GM23338 (cell line): ENCODE results near the gene UFD1. TPM values are rescaled to one million over a fixed set of nuclear protein-coding genes. Genes with fewer than 3 reads are reported as not detected.

Experiments used
- ATAC-seq: fragments of 200-7000 bp; cut with Tn5 transposase; 3 replicates; pipeline ENCODE4 v1.9.1; 2020
- DNase-seq: peaks from one replicate; pipeline ENCODE4 v3.0.0-alpha.2; 2015; ENCODE audit warnings: low spot score
- H2AFZ ChIP-seq: fragments of 200-600 bp; sonication (generic); 2 replicates; pipeline ENCODE4 v1.8.0; 2016; ENCODE audit warnings: antibody characterized with exemption, mild to moderate bottlenecking, moderate library complexity
- H3F3A ChIP-seq: fragments of 200-600 bp; sonication (generic); replicated peaks from 2 replicates; pipeline ENCODE4 v1.8.0; 2017; ENCODE audit warnings: antibody characterized with exemption, mixed run types, low read depth
- H3K27ac ChIP-seq: fragments of 200-600 bp; sonication (generic); 2 replicates; pipeline ENCODE4 v1.6.1; 2016; ENCODE audit warnings: low read depth
- H3K27me3 ChIP-seq: fragments of 200-600 bp; sonication (generic); 2 replicates; pipeline ENCODE4 v1.8.0; 2016; ENCODE audit warnings: mild to moderate bottlenecking, mixed run types, moderate library complexity; ENCODE audit not compliant: insufficient read depth
- H3K36me3 ChIP-seq: fragments of 200-600 bp; sonication (generic); 2 replicates; pipeline ENCODE4 v1.8.0; 2016; ENCODE audit warnings: mild to moderate bottlenecking; ENCODE audit not compliant: insufficient read depth
- H3K4me1 ChIP-seq: fragments of 200-600 bp; sonication (generic); 2 replicates; pipeline ENCODE4 v1.8.0; 2016; ENCODE audit warnings: mild to moderate bottlenecking, moderate library complexity; ENCODE audit not compliant: insufficient read depth
- H3K4me2 ChIP-seq: fragments of 200-600 bp; sonication (generic); 2 replicates; pipeline ENCODE4 v1.7.1; 2017; ENCODE audit warnings: mixed run types
- H3K4me3 ChIP-seq: fragments of 200-600 bp; sonication (generic); 2 replicates; pipeline ENCODE4 v1.6.1; 2016; ENCODE audit warnings: mixed run types
- H3K79me2 ChIP-seq: fragments of 200-600 bp; sonication (generic); replicated peaks from 2 replicates; pipeline ENCODE4 v1.8.0; 2017; ENCODE audit warnings: mild to moderate bottlenecking; ENCODE audit not compliant: insufficient read depth
- H3K9me2 ChIP-seq: fragments of 200-600 bp; sonication (generic); 2 replicates; pipeline ENCODE4 v1.8.0; 2017; ENCODE audit not compliant: insufficient read depth
- H4K20me1 ChIP-seq: fragments of 200-600 bp; sonication (generic); replicated peaks from 2 replicates; pipeline ENCODE4 v1.8.0; 2017; ENCODE audit warnings: mild to moderate bottlenecking; ENCODE audit not compliant: insufficient read depth
- H3K27ac Mint-ChIP-seq: 2 replicates; pipeline ENCODE4 v1.8.0; 2020; ENCODE audit warnings: inconsistent platforms, mild to moderate bottlenecking, moderate library complexity, mixed read lengths
- H3K27me3 Mint-ChIP-seq: 3 replicates; pipeline ENCODE4 v1.8.0; 2022; ENCODE audit warnings: low read depth, mild to moderate bottlenecking, moderate library complexity, mixed read lengths, inconsistent platforms; ENCODE audit not compliant: insufficient read depth, poor library complexity
- H3K36me3 Mint-ChIP-seq: 3 replicates; pipeline ENCODE4 v1.8.0; 2021; ENCODE audit warnings: low read depth, mild to moderate bottlenecking, inconsistent platforms, moderate library complexity, mixed read lengths
- H3K4me1 Mint-ChIP-seq: 3 replicates; pipeline ENCODE4 v1.8.0; 2020; ENCODE audit warnings: mild to moderate bottlenecking, inconsistent platforms, mixed read lengths
- H3K4me3 Mint-ChIP-seq: 3 replicates; pipeline ENCODE4 v1.8.0; 2021; ENCODE audit warnings: moderate library complexity, mild to moderate bottlenecking, inconsistent platforms, mixed read lengths
- H3K9me3 Mint-ChIP-seq: 3 replicates; pipeline ENCODE4 v1.8.0; 2020; ENCODE audit warnings: moderate library complexity, mild to moderate bottlenecking, inconsistent platforms, mixed read lengths
- CREB1 ChIP-seq: fragments of 250-450 bp; sonication (Bioruptor Pico); IDR thresholded peaks from 2 replicates; pipeline ENCODE4 v1.5.0; 2020; ENCODE audit warnings: low read depth, mild to moderate bottlenecking, moderate library complexity
- EZH2 ChIP-seq: fragments of 200-600 bp; sonication (generic); IDR thresholded peaks from one replicate; pipeline ENCODE4 v1.8.0; 2017; ENCODE audit warnings: antibody characterized with exemption, mild to moderate bottlenecking, low read depth; ENCODE audit not compliant: unreplicated experiment
- EZH2phosphoT487 ChIP-seq: fragments of 200-600 bp; sonication (generic); IDR thresholded peaks from one replicate; pipeline ENCODE4 v1.8.1; 2018; ENCODE audit warnings: antibody characterized with exemption; ENCODE audit not compliant: unreplicated experiment
- JUNB ChIP-seq: IDR thresholded peaks from one replicate; pipeline ENCODE4 v1.6.1; 2016; ENCODE audit warnings: antibody characterized with exemption; ENCODE audit not compliant: unreplicated experiment
- NANOG ChIP-seq: IDR thresholded peaks from 2 replicates; pipeline ENCODE4 v1.6.1; 2016; ENCODE audit warnings: antibody characterized with exemption, borderline replicate concordance
- POLR2AphosphoS5 ChIP-seq: IDR thresholded peaks from 2 replicates; pipeline ENCODE4 v1.6.1; 2016; ENCODE audit warnings: antibody characterized with exemption, low read depth
- STAT1 ChIP-seq: IDR thresholded peaks from one replicate; pipeline ENCODE4 v1.6.1; 2016; ENCODE audit warnings: antibody characterized with exemption; ENCODE audit not compliant: unreplicated experiment
- ZNF114 ChIP-seq: fragments of 250-450 bp; sonication (Bioruptor Pico); IDR thresholded peaks from 2 replicates; pipeline ENCODE4 v1.5.0; 2020; ENCODE audit warnings: mild to moderate bottlenecking, moderate library complexity
- ZNF331 ChIP-seq: fragments of 250-450 bp; sonication (Bioruptor Pico); IDR thresholded peaks from 2 replicates; pipeline ENCODE4 v1.5.0; 2020; ENCODE audit warnings: low read depth, mild to moderate bottlenecking, moderate library complexity
- polyA plus RNA-seq: library from polyadenylated mRNA; unstranded; fragments of >200 nt; fragmentation: Nextera tagmentation; extraction: Ambion mirVana; gene quantifications from 2 replicates; pipeline ENCODE4 v1.2.1, GENCODE V29; 2016
- total RNA-seq: library from RNA; depleted of rRNA; stranded (reverse); fragments of >200 nt; shearing (Covaris generic); gene quantifications from 2 replicates; pipeline ENCODE4 v1.2.3, GENCODE V29; 2014
- TF ChIP-seq, protein P1 (sequence below): fragments of 250-450 bp; sonication (Bioruptor Pico); IDR thresholded peaks from 2 replicates; pipeline ENCODE4 v1.5.0; 2020; ENCODE audit warnings: mild to moderate bottlenecking, moderate library complexity
- TF ChIP-seq, protein P2 (sequence below): IDR thresholded peaks from one replicate; pipeline ENCODE4 v1.6.1; 2018; ENCODE audit warnings: antibody characterized with exemption; ENCODE audit not compliant: unreplicated experiment
- TF ChIP-seq, protein P3 (sequence below): IDR thresholded peaks from 2 replicates; pipeline ENCODE4 v1.6.1; 2016; ENCODE audit warnings: antibody characterized with exemption
- TF ChIP-seq, protein P4 (sequence below), 2 experiments: fragments of 200-600 bp in 1 of 2; sonication (generic) in 1 of 2; conservative IDR thresholded peaks; 2 replicates each; pipeline versions ENCODE4 v1.5.1 to v1.6.1; 2016 to 2017; ENCODE audit warnings: antibody characterized with exemption in 2 of 2, low read depth in 2 of 2, mild to moderate bottlenecking in 2 of 2, moderate library complexity in 1 of 2

The UFD1 gene
- total and polyA plus RNA-seq, 2 experiments from 2014 or later: 53.5 to 93.8 TPM

DNA sequence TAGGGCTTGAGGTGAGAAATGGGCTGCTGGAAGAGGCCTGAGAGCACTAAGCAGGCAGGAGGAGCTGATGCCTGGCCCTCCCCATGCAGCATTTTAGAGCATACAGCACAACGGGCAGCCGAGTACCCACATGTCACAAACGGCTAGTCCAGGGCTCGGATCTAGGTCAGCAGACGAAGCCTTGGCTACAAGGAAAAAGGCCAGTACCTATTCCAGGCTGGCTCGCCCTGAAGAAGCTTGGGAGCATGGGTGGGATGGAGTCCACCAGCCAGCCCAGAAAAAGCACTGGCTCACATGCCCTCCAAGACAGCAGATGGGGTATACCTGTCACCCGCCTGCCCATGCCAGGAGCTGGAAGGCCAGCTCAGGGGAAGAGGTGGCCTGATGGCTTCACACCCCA is 9.6 kb downstream of the UFD1 start:
- no peaks in the 10 kb centered on the region for H3K4me1 ChIP-seq
- Mint-ChIP-seq H3K27ac (no peak overlapping the region), H3K4me1 (no peaks in the 10 kb centered on the region), H3K4me3 (no peak overlapping the region), H3K27me3 (no peaks in the 10 kb centered on the region), H3K9me3 (no peaks in the 10 kb centered on the region), H3K36me3 (peaks cover 86% of the 10 kb centered on the region)
- no peaks in the 10 kb centered on the region for H3K27me3 ChIP-seq
- no peaks in the 10 kb centered on the region for H3K9me2 ChIP-seq
- H3K4me2 ChIP-seq: no peak overlapping the region
- DNase-seq (no peak), ATAC-seq (no peak)
- H3K4me3 ChIP-seq: no peak overlapping the region
- peaks cover 39% of the 10 kb centered on the region for H3K36me3 ChIP-seq
- no peak overlapping the region for H2AFZ ChIP-seq
- no peaks in the 10 kb centered on the region for H3F3A ChIP-seq
- peaks cover 13% of the 10 kb centered on the region for H3K79me2 ChIP-seq
- no peak for TF ChIP-seq ZNF331 (CRISPR knock-in tag)
- TF ChIP-seq JUNB: no peak
- TF ChIP-seq, protein P1, sequence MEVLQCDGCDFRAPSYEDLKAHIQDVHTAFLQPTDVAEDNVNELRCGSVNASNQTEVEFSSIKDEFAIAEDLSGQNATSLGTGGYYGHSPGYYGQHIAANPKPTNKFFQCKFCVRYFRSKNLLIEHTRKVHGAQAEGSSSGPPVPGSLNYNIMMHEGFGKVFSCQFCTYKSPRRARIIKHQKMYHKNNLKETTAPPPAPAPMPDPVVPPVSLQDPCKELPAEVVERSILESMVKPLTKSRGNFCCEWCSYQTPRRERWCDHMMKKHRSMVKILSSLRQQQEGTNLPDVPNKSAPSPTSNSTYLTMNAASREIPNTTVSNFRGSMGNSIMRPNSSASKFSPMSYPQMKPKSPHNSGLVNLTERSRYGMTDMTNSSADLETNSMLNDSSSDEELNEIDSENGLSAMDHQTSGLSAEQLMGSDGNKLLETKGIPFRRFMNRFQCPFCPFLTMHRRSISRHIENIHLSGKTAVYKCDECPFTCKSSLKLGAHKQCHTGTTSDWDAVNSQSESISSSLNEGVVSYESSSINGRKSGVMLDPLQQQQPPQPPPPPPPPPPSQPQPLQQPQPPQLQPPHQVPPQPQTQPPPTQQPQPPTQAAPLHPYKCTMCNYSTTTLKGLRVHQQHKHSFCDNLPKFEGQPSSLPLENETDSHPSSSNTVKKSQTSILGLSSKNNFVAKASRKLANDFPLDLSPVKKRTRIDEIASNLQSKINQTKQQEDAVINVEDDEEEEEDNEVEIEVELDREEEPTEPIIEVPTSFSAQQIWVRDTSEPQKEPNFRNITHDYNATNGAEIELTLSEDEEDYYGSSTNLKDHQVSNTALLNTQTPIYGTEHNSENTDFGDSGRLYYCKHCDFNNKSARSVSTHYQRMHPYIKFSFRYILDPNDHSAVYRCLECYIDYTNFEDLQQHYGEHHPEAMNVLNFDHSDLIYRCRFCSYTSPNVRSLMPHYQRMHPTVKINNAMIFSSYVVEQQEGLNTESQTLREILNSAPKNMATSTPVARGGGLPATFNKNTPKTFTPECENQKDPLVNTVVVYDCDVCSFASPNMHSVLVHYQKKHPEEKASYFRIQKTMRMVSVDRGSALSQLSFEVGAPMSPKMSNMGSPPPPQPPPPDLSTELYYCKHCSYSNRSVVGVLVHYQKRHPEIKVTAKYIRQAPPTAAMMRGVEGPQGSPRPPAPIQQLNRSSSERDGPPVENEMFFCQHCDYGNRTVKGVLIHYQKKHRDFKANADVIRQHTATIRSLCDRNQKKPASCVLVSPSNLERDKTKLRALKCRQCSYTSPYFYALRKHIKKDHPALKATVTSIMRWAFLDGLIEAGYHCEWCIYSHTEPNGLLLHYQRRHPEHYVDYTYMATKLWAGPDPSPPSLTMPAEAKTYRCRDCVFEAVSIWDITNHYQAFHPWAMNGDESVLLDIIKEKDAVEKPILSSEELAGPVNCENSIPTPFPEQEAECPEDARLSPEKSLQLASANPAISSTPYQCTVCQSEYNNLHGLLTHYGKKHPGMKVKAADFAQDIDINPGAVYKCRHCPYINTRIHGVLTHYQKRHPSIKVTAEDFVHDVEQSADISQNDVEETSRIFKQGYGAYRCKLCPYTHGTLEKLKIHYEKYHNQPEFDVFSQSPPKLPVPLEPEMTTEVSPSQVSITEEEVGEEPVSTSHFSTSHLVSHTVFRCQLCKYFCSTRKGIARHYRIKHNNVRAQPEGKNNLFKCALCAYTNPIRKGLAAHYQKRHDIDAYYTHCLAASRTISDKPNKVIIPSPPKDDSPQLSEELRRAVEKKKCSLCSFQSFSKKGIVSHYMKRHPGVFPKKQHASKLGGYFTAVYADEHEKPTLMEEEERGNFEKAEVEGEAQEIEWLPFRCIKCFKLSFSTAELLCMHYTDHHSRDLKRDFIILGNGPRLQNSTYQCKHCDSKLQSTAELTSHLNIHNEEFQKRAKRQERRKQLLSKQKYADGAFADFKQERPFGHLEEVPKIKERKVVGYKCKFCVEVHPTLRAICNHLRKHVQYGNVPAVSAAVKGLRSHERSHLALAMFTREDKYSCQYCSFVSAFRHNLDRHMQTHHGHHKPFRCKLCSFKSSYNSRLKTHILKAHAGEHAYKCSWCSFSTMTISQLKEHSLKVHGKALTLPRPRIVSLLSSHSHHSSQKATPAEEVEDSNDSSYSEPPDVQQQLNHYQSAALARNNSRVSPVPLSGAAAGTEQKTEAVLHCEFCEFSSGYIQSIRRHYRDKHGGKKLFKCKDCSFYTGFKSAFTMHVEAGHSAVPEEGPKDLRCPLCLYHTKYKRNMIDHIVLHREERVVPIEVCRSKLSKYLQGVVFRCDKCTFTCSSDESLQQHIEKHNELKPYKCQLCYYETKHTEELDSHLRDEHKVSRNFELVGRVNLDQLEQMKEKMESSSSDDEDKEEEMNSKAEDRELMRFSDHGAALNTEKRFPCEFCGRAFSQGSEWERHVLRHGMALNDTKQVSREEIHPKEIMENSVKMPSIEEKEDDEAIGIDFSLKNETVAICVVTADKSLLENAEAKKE (CRISPR knock-in tag): no peak
- TF ChIP-seq, protein P2, sequence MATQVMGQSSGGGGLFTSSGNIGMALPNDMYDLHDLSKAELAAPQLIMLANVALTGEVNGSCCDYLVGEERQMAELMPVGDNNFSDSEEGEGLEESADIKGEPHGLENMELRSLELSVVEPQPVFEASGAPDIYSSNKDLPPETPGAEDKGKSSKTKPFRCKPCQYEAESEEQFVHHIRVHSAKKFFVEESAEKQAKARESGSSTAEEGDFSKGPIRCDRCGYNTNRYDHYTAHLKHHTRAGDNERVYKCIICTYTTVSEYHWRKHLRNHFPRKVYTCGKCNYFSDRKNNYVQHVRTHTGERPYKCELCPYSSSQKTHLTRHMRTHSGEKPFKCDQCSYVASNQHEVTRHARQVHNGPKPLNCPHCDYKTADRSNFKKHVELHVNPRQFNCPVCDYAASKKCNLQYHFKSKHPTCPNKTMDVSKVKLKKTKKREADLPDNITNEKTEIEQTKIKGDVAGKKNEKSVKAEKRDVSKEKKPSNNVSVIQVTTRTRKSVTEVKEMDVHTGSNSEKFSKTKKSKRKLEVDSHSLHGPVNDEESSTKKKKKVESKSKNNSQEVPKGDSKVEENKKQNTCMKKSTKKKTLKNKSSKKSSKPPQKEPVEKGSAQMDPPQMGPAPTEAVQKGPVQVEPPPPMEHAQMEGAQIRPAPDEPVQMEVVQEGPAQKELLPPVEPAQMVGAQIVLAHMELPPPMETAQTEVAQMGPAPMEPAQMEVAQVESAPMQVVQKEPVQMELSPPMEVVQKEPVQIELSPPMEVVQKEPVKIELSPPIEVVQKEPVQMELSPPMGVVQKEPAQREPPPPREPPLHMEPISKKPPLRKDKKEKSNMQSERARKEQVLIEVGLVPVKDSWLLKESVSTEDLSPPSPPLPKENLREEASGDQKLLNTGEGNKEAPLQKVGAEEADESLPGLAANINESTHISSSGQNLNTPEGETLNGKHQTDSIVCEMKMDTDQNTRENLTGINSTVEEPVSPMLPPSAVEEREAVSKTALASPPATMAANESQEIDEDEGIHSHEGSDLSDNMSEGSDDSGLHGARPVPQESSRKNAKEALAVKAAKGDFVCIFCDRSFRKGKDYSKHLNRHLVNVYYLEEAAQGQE: no peak
- TF ChIP-seq, protein P3, sequence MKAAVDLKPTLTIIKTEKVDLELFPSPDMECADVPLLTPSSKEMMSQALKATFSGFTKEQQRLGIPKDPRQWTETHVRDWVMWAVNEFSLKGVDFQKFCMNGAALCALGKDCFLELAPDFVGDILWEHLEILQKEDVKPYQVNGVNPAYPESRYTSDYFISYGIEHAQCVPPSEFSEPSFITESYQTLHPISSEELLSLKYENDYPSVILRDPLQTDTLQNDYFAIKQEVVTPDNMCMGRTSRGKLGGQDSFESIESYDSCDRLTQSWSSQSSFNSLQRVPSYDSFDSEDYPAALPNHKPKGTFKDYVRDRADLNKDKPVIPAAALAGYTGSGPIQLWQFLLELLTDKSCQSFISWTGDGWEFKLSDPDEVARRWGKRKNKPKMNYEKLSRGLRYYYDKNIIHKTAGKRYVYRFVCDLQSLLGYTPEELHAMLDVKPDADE: no peak
- TF ChIP-seq STAT1: no peak
- no peak for TF ChIP-seq POLR2AphosphoS5
- TF ChIP-seq, protein P4, sequence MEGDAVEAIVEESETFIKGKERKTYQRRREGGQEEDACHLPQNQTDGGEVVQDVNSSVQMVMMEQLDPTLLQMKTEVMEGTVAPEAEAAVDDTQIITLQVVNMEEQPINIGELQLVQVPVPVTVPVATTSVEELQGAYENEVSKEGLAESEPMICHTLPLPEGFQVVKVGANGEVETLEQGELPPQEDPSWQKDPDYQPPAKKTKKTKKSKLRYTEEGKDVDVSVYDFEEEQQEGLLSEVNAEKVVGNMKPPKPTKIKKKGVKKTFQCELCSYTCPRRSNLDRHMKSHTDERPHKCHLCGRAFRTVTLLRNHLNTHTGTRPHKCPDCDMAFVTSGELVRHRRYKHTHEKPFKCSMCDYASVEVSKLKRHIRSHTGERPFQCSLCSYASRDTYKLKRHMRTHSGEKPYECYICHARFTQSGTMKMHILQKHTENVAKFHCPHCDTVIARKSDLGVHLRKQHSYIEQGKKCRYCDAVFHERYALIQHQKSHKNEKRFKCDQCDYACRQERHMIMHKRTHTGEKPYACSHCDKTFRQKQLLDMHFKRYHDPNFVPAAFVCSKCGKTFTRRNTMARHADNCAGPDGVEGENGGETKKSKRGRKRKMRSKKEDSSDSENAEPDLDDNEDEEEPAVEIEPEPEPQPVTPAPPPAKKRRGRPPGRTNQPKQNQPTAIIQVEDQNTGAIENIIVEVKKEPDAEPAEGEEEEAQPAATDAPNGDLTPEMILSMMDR (conservative IDR thresholded peaks at IDR 0.05; ENCODE audit: low read depth in 2 of 2): no peak
- TF ChIP-seq CREB1 (CRISPR knock-in tag): no peak
- no peak for TF ChIP-seq EZH2phosphoT487
- TF ChIP-seq EZH2: no peak
- TF ChIP-seq NANOG: no peak
- TF ChIP-seq ZNF114 (CRISPR knock-in tag): no peak
- peaks cover 11% of the 10 kb centered on the region for H4K20me1 ChIP-seq
- H3K27ac ChIP-seq: no peak overlapping the region
